SK-N-SH treated with all-trans-retinoic acid at 6 μM for 48 hours (cell line): ENCODE results near the gene COL25A1.

ENCODE experiments used
- ESRRG ChIP-seq: fragments of 250-450 bp; sonication (Bioruptor Pico); IDR thresholded peaks from 2 replicates; pipeline ENCODE4 v1.6.1; 2021; ENCODE audit warnings: mild to moderate bottlenecking
- RARB ChIP-seq: fragments of 250-450 bp; sonication (Bioruptor Pico); IDR thresholded peaks from 2 replicates; pipeline ENCODE4 v1.8.0; 2021; ENCODE audit warnings: mild to moderate bottlenecking, moderate library complexity
- TCF4 ChIP-seq: fragments of 250-450 bp; sonication (Bioruptor Pico); IDR thresholded peaks from 2 replicates; pipeline ENCODE4 v1.8.0; 2021; ENCODE audit warnings: mild to moderate bottlenecking, moderate library complexity, borderline replicate concordance
- ZC3H10 ChIP-seq: fragments of 250-450 bp; sonication (Bioruptor Pico); IDR thresholded peaks from 2 replicates; pipeline ENCODE4 v1.5.1; 2021; ENCODE audit warnings: mild to moderate bottlenecking, moderate library complexity
- ZNF8 ChIP-seq: fragments of 450-650 bp; formaldehyde crosslinking; IDR thresholded peaks from 2 replicates; pipeline ENCODE4 v1.5.0; 2020; ENCODE audit warnings: mild to moderate bottlenecking, moderate library complexity
- TF ChIP-seq, protein P1 (sequence below): fragments of 250-450 bp; sonication (Bioruptor Pico); IDR thresholded peaks from 2 replicates; pipeline ENCODE4 v1.8.0; 2020; ENCODE audit warnings: mild to moderate bottlenecking, moderate library complexity, borderline replicate concordance
- TF ChIP-seq, protein P2 (sequence below): fragments of 250-450 bp; sonication (Bioruptor Pico); IDR thresholded peaks from 2 replicates; pipeline ENCODE4 v1.5.1; 2021; ENCODE audit warnings: mild to moderate bottlenecking, moderate library complexity

GRCh38 chr4:109275066-109275745 is 27.3 kb downstream of the COL25A1 start:
- no peak for TF ChIP-seq RARB (CRISPR knock-in tag)
- no peak for TF ChIP-seq ESRRG (CRISPR knock-in tag)
- no peak for TF ChIP-seq ZNF8 (CRISPR knock-in tag)
- no peak for TF ChIP-seq ZC3H10 (CRISPR knock-in tag)
- TF ChIP-seq, protein P1, sequence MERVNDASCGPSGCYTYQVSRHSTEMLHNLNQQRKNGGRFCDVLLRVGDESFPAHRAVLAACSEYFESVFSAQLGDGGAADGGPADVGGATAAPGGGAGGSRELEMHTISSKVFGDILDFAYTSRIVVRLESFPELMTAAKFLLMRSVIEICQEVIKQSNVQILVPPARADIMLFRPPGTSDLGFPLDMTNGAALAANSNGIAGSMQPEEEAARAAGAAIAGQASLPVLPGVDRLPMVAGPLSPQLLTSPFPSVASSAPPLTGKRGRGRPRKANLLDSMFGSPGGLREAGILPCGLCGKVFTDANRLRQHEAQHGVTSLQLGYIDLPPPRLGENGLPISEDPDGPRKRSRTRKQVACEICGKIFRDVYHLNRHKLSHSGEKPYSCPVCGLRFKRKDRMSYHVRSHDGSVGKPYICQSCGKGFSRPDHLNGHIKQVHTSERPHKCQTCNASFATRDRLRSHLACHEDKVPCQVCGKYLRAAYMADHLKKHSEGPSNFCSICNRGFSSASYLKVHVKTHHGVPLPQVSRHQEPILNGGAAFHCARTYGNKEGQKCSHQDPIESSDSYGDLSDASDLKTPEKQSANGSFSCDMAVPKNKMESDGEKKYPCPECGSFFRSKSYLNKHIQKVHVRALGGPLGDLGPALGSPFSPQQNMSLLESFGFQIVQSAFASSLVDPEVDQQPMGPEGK (CRISPR knock-in tag): no peak
- TF ChIP-seq TCF4 (CRISPR knock-in tag): no peak
- TF ChIP-seq, protein P2, sequence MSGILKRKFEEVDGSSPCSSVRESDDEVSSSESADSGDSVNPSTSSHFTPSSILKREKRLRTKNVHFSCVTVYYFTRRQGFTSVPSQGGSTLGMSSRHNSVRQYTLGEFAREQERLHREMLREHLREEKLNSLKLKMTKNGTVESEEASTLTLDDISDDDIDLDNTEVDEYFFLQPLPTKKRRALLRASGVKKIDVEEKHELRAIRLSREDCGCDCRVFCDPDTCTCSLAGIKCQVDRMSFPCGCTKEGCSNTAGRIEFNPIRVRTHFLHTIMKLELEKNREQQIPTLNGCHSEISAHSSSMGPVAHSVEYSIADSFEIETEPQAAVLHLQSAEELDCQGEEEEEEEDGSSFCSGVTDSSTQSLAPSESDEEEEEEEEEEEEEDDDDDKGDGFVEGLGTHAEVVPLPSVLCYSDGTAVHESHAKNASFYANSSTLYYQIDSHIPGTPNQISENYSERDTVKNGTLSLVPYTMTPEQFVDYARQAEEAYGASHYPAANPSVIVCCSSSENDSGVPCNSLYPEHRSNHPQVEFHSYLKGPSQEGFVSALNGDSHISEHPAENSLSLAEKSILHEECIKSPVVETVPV (CRISPR knock-in tag): no peak
